ENCODE results near the gene FUT2. TPM values are rescaled to one million over a fixed set of nuclear protein-coding genes. Genes with fewer than 3 reads are reported as not detected.

FUT2 gene
- total RNA-seq, 1 experiment from 2014 or later, result 12.5 TPM

- ChIA-PET CTCF (no interaction called here), RAD21 (ENCODE audit: low non-redundant PET in 1 of 2, low total read pairs in 2 of 2, uncharacterized antibody in 2 of 2, unreplicated experiment in 2 of 2) (no interaction called here), POLR2A (no interaction called here)
- H3K9ac ChIP-seq (ENCODE audit: low read length), result no peak overlapping the region
- no peaks in the 10 kb centered on the region for H3K36me3 ChIP-seq (ENCODE audit: control insufficient read depth in 1 of 2, insufficient read depth in 2 of 2, low read length in 2 of 2)
- no TSS peak for BruUV-seq (replicated peaks)
- H3K9me2 ChIP-seq (ENCODE audit: insufficient read depth), result no peaks in the 10 kb centered on the region
- H3K79me2 ChIP-seq (ENCODE audit: insufficient read depth, low read length), result no peaks in the 10 kb centered on the region
- TF ChIP-seq ZNF274 (IDR thresholded peaks at IDR 0.05; ENCODE audit: low read depth, low read length), result no peak
- no peak for TF ChIP-seq EGR1 (IDR thresholded peaks at IDR 0.05; ENCODE audit: low read depth)
- no peak for TF ChIP-seq CBX3 (IDR thresholded peaks at IDR 0.05; ENCODE audit: low read depth)
- TF ChIP-seq, protein P1, sequence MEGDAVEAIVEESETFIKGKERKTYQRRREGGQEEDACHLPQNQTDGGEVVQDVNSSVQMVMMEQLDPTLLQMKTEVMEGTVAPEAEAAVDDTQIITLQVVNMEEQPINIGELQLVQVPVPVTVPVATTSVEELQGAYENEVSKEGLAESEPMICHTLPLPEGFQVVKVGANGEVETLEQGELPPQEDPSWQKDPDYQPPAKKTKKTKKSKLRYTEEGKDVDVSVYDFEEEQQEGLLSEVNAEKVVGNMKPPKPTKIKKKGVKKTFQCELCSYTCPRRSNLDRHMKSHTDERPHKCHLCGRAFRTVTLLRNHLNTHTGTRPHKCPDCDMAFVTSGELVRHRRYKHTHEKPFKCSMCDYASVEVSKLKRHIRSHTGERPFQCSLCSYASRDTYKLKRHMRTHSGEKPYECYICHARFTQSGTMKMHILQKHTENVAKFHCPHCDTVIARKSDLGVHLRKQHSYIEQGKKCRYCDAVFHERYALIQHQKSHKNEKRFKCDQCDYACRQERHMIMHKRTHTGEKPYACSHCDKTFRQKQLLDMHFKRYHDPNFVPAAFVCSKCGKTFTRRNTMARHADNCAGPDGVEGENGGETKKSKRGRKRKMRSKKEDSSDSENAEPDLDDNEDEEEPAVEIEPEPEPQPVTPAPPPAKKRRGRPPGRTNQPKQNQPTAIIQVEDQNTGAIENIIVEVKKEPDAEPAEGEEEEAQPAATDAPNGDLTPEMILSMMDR (IDR thresholded peaks at IDR 0.05 in 2 of 3, conservative IDR thresholded peaks at IDR 0.05 in 1 of 3; ENCODE audit: borderline replicate concordance in 1 of 3, insufficient read depth in 1 of 3, low read depth in 2 of 3, low read length in 2 of 3), result no peak
- TF ChIP-seq POLR2AphosphoS5 (IDR thresholded peaks at IDR 0.05; ENCODE audit: low read depth, low read length), result no peak
- TF ChIP-seq ZFX (IDR thresholded peaks at IDR 0.05), result no peak
- ATAC-seq (no peak), DNase-seq (ENCODE audit: low read depth, low spot score) (no peak)
- no peak overlapping the region for H3K4me3 ChIP-seq (replicated peaks in 1 of 2; ENCODE audit: low read depth in 1 of 2, low read length in 2 of 2)
- no peak overlapping the region; the same call in 1 of the 2 replicates for H3K4me2 ChIP-seq (ENCODE audit: low read length)
- H2AFZ ChIP-seq (ENCODE audit: low read depth, low read length, poor library complexity, severe bottlenecking), result no peak overlapping the region
- no peak overlapping the region for H3K27ac ChIP-seq (ENCODE audit: low read depth, low read length)
- no peaks in the 10 kb centered on the region for H3K27me3 ChIP-seq (ENCODE audit: insufficient read depth, low read length)
- peaks cover 16 to 57% of the 10 kb centered on the region in 2 experiments for H3K4me1 ChIP-seq (ENCODE audit: control insufficient read depth in 1 of 2, insufficient read depth in 2 of 2, low read length in 2 of 2)
- no peaks in the 10 kb centered on the region for H3K9me3 ChIP-seq (ENCODE audit: control insufficient read depth in 1 of 2, insufficient read depth in 1 of 2, low read depth in 1 of 2, low read length in 2 of 2)
- intact Hi-C loops (cut with micrococcal nuclease), result no loop called here
- no peaks in the 10 kb centered on the region for H4K20me1 ChIP-seq (ENCODE audit: insufficient read depth)
Observed at GRCh38 chr19:48650974-48651682, 44.6 kb upstream of the FUT2 start.

DNA sequence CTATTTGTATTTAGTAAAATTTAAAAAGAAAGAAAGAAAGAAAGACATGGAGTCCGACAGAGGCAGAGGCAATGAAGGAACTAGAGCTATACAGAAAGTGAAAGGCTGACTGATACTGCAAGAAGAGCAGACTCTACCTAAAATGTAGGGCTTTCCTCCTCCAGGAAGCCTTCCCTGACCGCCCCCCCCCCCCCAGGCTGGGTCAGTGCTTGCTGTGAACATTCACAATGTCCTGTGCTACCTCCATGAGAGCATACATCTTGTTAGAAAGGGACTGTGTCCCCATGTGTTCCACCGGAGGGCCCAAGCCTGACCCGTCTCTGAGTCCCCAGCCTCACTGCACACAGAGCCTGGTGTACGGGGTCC lies 44.1 kb upstream of the FUT2 start:
- peak overlapping the region; percentile 8 for H2AFZ ChIP-seq (ENCODE audit: low read depth, low read length, poor library complexity, severe bottlenecking)
- H3K4me1 ChIP-seq (ENCODE audit: control insufficient read depth in 1 of 2, insufficient read depth in 2 of 2, low read length in 2 of 2), result peaks cover 16 to 53% of the 10 kb centered on the region in 2 experiments
- H4K20me1 ChIP-seq (ENCODE audit: insufficient read depth), result no peaks in the 10 kb centered on the region
- CTCF ChIA-PET, result no interaction called here
- no TSS peak for BruUV-seq (replicated peaks)
- DNase-seq (ENCODE audit: low read depth, low spot score), result no peak
- no peak for TF ChIP-seq JUND (IDR thresholded peaks at IDR 0.05)
- TF ChIP-seq, protein P2, sequence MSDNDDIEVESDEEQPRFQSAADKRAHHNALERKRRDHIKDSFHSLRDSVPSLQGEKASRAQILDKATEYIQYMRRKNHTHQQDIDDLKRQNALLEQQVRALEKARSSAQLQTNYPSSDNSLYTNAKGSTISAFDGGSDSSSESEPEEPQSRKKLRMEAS (IDR thresholded peaks at IDR 0.05), result no peak
- TF ChIP-seq POLR2A (IDR thresholded peaks at IDR 0.05; ENCODE audit: borderline replicate concordance, extremely low read depth, insufficient read depth, insufficient read length), result no peak
- no peak for TF ChIP-seq CEBPB (IDR thresholded peaks at IDR 0.05; ENCODE audit: low read depth)
- H3K79me2 ChIP-seq (ENCODE audit: insufficient read depth, low read length), result no peaks in the 10 kb centered on the region
- no peak for ATAC-seq
- peak overlapping the region; percentile 5; the same call in 1 of the 2 replicates for H3K27ac ChIP-seq (ENCODE audit: low read depth, low read length)
- RAD21 ChIA-PET (ENCODE audit: low non-redundant PET in 1 of 2, low total read pairs in 2 of 2, uncharacterized antibody in 2 of 2, unreplicated experiment in 2 of 2), result no interaction called here
- H3K27me3 ChIP-seq (ENCODE audit: insufficient read depth, low read length), result no peaks in the 10 kb centered on the region
- no peaks in the 10 kb centered on the region for H3K9me2 ChIP-seq (ENCODE audit: insufficient read depth)
- H3K36me3 ChIP-seq (ENCODE audit: control insufficient read depth in 1 of 2, insufficient read depth in 2 of 2, low read length in 2 of 2), result no peaks in the 10 kb centered on the region
- H3K4me3 ChIP-seq (replicated peaks in 1 of 2; ENCODE audit: low read depth in 1 of 2, low read length in 2 of 2), result no peak overlapping the region
- no peak overlapping the region for H3K9ac ChIP-seq (ENCODE audit: low read length)
- intact Hi-C loops (cut with micrococcal nuclease), result no loop called here
- no peak overlapping the region; the same call in 1 of the 2 replicates for H3K4me2 ChIP-seq (ENCODE audit: low read length)
- POLR2A ChIA-PET, result no interaction called here
- no peaks in the 10 kb centered on the region for H3K9me3 ChIP-seq (ENCODE audit: control insufficient read depth in 1 of 2, insufficient read depth in 1 of 2, low read depth in 1 of 2, low read length in 2 of 2)

Data from HCT116 (cell line).